Omental fat pad (tissue), 4 donors: ENCODE data around the gene PGF. TPM values are rescaled to one million over a fixed set of nuclear protein-coding genes. Genes with fewer than 3 reads are reported as not detected.

Experiments
- ATAC-seq: fragments of 150-250 bp; one replicate; pipeline ENCODE4 v1.9.1; 2016; ENCODE audit warnings: mild to moderate bottlenecking, moderate library complexity; ENCODE audit not compliant: low FRiP score
- DNase-seq: peaks from one replicate; pipeline ENCODE4 v3.0.0-alpha.2; 2019; ENCODE audit warnings: low spot score
- total RNA-seq, 4 donors: library from RNA; depleted of rRNA; stranded (reverse); fragments of >200 nt; gene quantifications; one replicate each; pipeline ENCODE4 v1.1.0, GENCODE V29; 2016
- TF ChIP-seq, protein P1 (sequence below), 3 donors: fragments of 450-650 bp; IDR thresholded peaks; one replicate each; pipeline ENCODE4 v1.5.1; 2016 to 2017; ENCODE audit warnings: antibody characterized with exemption in 3 of 3, mild to moderate bottlenecking in 3 of 3, moderate library complexity in 2 of 3

PGF gene
- total RNA-seq, 4 donors from 2014 or later = 3.2 to 28.4 (median 7.1) TPM

- no peak for ATAC-seq
- DNase-seq = no peak
- TF ChIP-seq, protein P1, sequence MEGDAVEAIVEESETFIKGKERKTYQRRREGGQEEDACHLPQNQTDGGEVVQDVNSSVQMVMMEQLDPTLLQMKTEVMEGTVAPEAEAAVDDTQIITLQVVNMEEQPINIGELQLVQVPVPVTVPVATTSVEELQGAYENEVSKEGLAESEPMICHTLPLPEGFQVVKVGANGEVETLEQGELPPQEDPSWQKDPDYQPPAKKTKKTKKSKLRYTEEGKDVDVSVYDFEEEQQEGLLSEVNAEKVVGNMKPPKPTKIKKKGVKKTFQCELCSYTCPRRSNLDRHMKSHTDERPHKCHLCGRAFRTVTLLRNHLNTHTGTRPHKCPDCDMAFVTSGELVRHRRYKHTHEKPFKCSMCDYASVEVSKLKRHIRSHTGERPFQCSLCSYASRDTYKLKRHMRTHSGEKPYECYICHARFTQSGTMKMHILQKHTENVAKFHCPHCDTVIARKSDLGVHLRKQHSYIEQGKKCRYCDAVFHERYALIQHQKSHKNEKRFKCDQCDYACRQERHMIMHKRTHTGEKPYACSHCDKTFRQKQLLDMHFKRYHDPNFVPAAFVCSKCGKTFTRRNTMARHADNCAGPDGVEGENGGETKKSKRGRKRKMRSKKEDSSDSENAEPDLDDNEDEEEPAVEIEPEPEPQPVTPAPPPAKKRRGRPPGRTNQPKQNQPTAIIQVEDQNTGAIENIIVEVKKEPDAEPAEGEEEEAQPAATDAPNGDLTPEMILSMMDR (IDR thresholded peaks at IDR 0.05) = no peak
Measured at GRCh38 chr14:74941676-74942097, 13.7 kb downstream of the PGF start.

GRCh38 chr14:74940956-74941565, 14.3 kb downstream of the PGF start:
- DNase-seq (no peak), ATAC-seq (no peak)
- TF ChIP-seq, protein P1 (IDR thresholded peaks at IDR 0.05) = no peak

- DNase-seq = no peak
- TF ChIP-seq, protein P1 (IDR thresholded peaks at IDR 0.05) = no peak
- ATAC-seq = no peak
Measured at GRCh38 chr14:74938531-74939495, 16.6 kb downstream of the PGF start.

DNA sequence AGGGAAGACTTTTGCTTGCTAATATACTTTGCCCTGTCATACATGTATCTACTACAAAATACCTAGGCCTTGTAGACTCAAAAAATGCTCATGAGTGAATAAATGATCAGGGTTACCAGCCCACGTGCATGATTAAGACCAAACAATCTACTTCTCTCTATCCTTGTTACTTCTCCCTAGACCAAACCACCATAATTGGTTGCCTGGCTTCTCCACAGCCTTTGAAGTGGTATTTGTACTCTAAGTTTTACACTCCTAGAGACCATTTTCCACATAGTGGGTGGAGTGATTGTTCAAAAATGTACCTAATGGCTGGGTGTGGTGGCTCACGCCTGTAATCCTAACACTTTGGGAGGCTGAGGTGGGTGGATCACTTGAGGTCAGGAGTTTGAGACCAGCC, 18.2 kb downstream of the PGF start:
- DNase-seq (no peak), ATAC-seq (no peak)
- TF ChIP-seq, protein P1 (IDR thresholded peaks at IDR 0.05) = no peak

DNA sequence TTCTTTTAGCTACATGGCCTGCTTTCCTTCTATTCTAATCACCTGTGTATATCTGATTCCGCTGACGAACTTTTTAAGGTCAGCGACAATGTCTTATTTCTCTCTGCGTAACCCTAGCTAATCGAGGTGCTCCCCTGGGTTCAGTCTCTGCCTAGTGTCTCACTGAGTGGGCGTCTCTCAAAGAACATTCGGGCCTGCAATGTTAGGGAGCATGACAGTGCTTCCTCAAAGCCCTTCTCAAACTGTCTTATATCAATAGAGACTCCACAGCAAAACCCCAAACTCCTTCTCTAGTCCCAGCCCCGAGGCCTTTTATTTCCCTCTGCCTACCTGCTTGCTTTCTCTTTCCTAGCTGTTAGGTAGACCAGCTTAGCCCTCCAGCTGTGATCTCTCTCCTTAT, 18.7 kb downstream of the PGF start:
- ATAC-seq (no peak), DNase-seq (no peak)
- TF ChIP-seq, protein P1 (IDR thresholded peaks at IDR 0.05) = no peak

DNA sequence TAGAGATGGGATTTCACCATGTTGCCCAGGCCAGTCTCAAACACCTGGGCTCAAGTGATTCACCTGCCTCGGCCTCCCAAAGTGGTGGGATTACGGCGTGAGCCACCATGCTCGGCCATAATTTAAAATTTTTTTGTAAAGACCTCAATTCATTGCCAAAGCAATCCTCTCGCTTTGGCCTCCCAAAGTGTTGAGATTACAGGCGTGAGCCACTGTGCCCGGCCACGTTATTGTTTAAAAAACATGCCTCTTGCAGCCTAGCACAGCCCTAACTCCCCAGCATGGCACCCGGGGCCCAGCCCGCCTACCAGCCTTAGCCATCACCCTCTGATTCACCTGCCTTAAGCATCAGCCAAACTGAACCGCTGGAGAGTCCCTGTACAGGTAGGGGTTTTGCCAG, 19.2 kb downstream of the PGF start:
- ATAC-seq = no peak
- DNase-seq = no peak
- TF ChIP-seq, protein P1 (IDR thresholded peaks at IDR 0.05) = no peak
